Measurements from ENCODE around the gene PTP4A1. TPM values are rescaled to one million over a fixed set of nuclear protein-coding genes. Genes with fewer than 3 reads are reported as not detected.
A peak's percentile ranks its signal among the peaks of the same experiment; 100 is the strongest.

Gene PTP4A1
- total and polyA plus RNA-seq, 2 of the 13 experiments (the other 11 are each of a cell fraction or from before 2014, with no cell fraction given) = 141 to 376 TPM

DNA sequence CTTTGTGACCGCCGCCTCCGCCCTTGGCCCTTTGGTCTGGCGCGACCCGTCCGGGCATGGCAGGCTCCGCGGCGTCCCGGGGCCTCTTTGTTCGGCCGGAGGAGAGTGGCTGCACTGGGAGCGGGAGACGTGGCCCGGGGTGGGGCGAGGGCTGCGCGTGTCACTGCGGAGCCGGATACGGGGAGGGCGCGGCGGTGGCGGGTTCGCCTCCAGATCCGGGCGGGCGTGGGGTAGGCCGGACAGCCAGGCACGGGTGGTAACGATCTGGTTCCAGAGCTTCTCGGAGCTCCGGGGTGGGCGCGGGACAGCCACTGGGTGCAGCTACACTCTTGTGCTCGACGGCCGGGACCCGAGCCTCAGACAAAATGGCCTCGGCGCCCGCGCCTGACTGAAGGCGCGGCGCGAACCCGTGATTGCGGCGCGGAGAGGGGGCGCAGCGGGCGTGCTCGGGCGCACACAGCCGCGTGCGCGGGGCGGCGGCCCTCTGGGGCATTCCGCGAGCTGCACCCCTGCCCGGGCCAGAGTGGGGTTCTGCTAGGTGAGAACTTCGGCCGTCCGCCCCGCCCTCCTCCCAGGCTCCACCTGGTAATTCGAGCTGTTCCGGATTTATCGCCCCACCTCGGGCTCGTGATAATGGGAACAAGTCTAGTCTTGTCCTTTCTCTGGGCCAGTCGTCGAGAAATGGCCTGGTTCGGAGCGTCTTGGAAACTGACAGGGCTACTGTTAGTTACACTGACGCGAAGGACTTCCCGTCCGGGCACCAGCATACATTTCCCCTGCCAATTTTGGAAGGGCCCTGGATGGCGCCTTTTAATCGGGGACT lies 1.0 kb downstream of the PTP4A1 start (continued):
- TF ChIP-seq HDAC1 (CRISPR knock-in tag; IDR thresholded peaks at IDR 0.05) (peak; percentile 41), MLLT10 (CRISPR knock-in tag; IDR thresholded peaks at IDR 0.05) (no peak), SKI (IDR thresholded peaks at IDR 0.05; ENCODE audit: partially characterized antibody) (no peak), ZNF484 (CRISPR knock-in tag; IDR thresholded peaks at IDR 0.05; ENCODE audit: borderline replicate concordance, low read depth) (peak; percentile 82; the same call in 1 of the 2 replicates), ZNF589 (CRISPR knock-in tag; conservative IDR thresholded peaks at IDR 0.05) (peak; percentile 30), ZNF260 (CRISPR knock-in tag; IDR thresholded peaks at IDR 0.05; ENCODE audit: borderline replicate concordance, low read depth) (no peak), ZMYM2 (CRISPR knock-in tag; IDR thresholded peaks at IDR 0.05) (peak; percentile 52; the same call in 1 of the 2 replicates), TEAD3 (CRISPR knock-in tag; optimal IDR thresholded peaks at IDR 0.05; ENCODE audit: borderline replicate concordance) (peak; percentile 9), RXRA (CRISPR knock-in tag; IDR thresholded peaks at IDR 0.05) (no peak), TAF15 (IDR thresholded peaks at IDR 0.05; ENCODE audit: low read depth, low read length, poor library complexity, severe bottlenecking) (no peak), ZNF296 (CRISPR knock-in tag; conservative IDR thresholded peaks at IDR 0.05) (no peak), FOXC1 (CRISPR knock-in tag; IDR thresholded peaks at IDR 0.05; ENCODE audit: borderline replicate concordance) (no peak; the same call in none of the 2 replicates), KDM5B (CRISPR knock-in tag; IDR thresholded peaks at IDR 0.05; ENCODE audit: borderline replicate concordance) (peak; percentile 92), TCF12 (IDR thresholded peaks at IDR 0.05) (no peak), TCF12 (CRISPR knock-in tag; IDR thresholded peaks at IDR 0.05) (no peak), ZKSCAN8 (CRISPR knock-in tag; IDR thresholded peaks at IDR 0.05; ENCODE audit: borderline replicate concordance) (no peak; the same call in 1 of the 2 replicates), KDM4B (CRISPR knock-in tag; IDR thresholded peaks at IDR 0.05) (peak; percentile 83)
- TF ChIP-seq, protein P1, sequence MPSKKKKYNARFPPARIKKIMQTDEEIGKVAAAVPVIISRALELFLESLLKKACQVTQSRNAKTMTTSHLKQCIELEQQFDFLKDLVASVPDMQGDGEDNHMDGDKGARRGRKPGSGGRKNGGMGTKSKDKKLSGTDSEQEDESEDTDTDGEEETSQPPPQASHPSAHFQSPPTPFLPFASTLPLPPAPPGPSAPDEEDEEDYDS (CRISPR knock-in tag; IDR thresholded peaks at IDR 0.05) = peak; percentile 91
- TF ChIP-seq, protein P2, sequence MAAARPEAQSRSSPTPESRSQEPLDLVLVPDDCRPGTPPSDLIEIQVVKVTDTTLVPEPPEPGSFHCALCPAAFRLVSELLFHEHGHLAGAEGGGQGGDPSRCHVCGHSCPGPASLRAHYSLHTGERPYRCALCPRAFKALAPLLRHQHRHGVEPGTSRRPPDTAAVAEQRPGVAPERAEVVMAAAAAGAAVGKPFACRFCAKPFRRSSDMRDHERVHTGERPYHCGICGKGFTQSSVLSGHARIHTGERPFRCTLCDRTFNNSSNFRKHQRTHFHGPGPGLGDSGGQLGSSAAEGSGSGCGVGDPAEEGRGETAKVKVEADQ (CRISPR knock-in tag; IDR thresholded peaks at IDR 0.05; ENCODE audit: borderline replicate concordance) = no peak; the same call in 1 of the 2 replicates
- TF ChIP-seq, protein P3, sequence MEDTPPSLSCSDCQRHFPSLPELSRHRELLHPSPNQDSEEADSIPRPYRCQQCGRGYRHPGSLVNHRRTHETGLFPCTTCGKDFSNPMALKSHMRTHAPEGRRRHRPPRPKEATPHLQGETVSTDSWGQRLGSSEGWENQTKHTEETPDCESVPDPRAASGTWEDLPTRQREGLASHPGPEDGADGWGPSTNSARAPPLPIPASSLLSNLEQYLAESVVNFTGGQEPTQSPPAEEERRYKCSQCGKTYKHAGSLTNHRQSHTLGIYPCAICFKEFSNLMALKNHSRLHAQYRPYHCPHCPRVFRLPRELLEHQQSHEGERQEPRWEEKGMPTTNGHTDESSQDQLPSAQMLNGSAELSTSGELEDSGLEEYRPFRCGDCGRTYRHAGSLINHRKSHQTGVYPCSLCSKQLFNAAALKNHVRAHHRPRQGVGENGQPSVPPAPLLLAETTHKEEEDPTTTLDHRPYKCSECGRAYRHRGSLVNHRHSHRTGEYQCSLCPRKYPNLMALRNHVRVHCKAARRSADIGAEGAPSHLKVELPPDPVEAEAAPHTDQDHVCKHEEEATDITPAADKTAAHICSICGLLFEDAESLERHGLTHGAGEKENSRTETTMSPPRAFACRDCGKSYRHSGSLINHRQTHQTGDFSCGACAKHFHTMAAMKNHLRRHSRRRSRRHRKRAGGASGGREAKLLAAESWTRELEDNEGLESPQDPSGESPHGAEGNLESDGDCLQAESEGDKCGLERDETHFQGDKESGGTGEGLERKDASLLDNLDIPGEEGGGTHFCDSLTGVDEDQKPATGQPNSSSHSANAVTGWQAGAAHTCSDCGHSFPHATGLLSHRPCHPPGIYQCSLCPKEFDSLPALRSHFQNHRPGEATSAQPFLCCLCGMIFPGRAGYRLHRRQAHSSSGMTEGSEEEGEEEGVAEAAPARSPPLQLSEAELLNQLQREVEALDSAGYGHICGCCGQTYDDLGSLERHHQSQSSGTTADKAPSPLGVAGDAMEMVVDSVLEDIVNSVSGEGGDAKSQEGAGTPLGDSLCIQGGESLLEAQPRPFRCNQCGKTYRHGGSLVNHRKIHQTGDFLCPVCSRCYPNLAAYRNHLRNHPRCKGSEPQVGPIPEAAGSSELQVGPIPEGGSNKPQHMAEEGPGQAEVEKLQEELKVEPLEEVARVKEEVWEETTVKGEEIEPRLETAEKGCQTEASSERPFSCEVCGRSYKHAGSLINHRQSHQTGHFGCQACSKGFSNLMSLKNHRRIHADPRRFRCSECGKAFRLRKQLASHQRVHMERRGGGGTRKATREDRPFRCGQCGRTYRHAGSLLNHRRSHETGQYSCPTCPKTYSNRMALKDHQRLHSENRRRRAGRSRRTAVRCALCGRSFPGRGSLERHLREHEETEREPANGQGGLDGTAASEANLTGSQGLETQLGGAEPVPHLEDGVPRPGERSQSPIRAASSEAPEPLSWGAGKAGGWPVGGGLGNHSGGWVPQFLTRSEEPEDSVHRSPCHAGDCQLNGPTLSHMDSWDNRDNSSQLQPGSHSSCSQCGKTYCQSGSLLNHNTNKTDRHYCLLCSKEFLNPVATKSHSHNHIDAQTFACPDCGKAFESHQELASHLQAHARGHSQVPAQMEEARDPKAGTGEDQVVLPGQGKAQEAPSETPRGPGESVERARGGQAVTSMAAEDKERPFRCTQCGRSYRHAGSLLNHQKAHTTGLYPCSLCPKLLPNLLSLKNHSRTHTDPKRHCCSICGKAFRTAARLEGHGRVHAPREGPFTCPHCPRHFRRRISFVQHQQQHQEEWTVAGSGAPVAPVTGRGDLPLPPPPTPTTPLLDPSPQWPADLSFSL (CRISPR knock-in tag; IDR thresholded peaks at IDR 0.05) = no peak
- TF ChIP-seq, protein P4, sequence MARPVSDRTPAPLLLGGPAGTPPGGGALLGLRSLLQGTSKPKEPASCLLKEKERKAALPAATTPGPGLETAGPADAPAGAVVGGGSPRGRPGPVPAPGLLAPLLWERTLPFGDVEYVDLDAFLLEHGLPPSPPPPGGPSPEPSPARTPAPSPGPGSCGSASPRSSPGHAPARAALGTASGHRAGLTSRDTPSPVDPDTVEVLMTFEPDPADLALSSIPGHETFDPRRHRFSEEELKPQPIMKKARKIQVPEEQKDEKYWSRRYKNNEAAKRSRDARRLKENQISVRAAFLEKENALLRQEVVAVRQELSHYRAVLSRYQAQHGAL (CRISPR knock-in tag; IDR thresholded peaks at IDR 0.05; ENCODE audit: not compliant biosample characterization) = no peak
